ENCODE measurements around the gene RAD51B.

DNA sequence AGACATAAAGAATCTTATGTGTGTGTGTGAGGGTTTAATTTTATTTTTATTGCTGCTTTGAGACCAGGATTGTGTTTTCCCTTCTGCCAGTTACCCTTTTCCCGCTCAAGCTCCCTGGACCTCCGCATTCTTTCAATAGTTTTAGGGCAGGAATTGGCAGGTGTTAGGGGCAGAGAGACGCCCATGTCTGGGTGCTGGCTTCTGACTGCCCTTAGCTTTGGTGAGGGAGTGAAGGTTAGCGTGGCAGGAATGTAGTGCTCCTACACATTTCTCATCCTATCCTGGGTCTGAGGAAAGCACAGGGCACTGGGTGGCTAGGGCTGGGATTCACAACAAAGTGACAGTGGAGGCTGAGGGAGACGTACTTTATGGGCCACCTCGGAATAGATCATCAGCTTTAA is 545.2 kb downstream of the RAD51B start:
- TF ChIP-seq ZNF449 (tag by site-specific recombination; IDR thresholded peaks at IDR 0.05) (no peak), MEIS1 (CRISPR knock-in tag; IDR thresholded peaks at IDR 0.05; ENCODE audit: borderline replicate concordance) (no peak), HOXD13 (CRISPR knock-in tag; IDR thresholded peaks at IDR 0.05; ENCODE audit: borderline replicate concordance) (no peak), CTCF (tag by site-specific recombination; IDR thresholded peaks at IDR 0.05) (no peak), ZNF302 (tag by site-specific recombination; IDR thresholded peaks at IDR 0.05; ENCODE audit: low read depth) (no peak), ZNF561 (tag by site-specific recombination; IDR thresholded peaks at IDR 0.05; ENCODE audit: borderline replicate concordance) (no peak), ZNF121 (tag by site-specific recombination; IDR thresholded peaks at IDR 0.05) (no peak), YY2 (tag by site-specific recombination; IDR thresholded peaks at IDR 0.05) (no peak), TCF7L2 (IDR thresholded peaks at IDR 0.05; ENCODE audit: borderline replicate concordance, low read depth, low read length) (no peak), ZNF510 (tag by site-specific recombination; IDR thresholded peaks at IDR 0.05; ENCODE audit: insufficient replicate concordance) (no peak), ZNF513 (tag by site-specific recombination; IDR thresholded peaks at IDR 0.05) (no peak), REST (tag by site-specific recombination; IDR thresholded peaks at IDR 0.05) (no peak), ZNF776 (tag by site-specific recombination; IDR thresholded peaks at IDR 0.05; ENCODE audit: borderline replicate concordance) (no peak)
- TF ChIP-seq, protein P1, sequence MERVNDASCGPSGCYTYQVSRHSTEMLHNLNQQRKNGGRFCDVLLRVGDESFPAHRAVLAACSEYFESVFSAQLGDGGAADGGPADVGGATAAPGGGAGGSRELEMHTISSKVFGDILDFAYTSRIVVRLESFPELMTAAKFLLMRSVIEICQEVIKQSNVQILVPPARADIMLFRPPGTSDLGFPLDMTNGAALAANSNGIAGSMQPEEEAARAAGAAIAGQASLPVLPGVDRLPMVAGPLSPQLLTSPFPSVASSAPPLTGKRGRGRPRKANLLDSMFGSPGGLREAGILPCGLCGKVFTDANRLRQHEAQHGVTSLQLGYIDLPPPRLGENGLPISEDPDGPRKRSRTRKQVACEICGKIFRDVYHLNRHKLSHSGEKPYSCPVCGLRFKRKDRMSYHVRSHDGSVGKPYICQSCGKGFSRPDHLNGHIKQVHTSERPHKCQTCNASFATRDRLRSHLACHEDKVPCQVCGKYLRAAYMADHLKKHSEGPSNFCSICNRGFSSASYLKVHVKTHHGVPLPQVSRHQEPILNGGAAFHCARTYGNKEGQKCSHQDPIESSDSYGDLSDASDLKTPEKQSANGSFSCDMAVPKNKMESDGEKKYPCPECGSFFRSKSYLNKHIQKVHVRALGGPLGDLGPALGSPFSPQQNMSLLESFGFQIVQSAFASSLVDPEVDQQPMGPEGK (tag by site-specific recombination; IDR thresholded peaks at IDR 0.05) = no peak

All from HEK293 (cell line).